ENCODE results near the gene SERPINB8. TPM values are rescaled to one million over a fixed set of nuclear protein-coding genes. Genes with fewer than 3 reads are reported as not detected.

Gene SERPINB8
- total and polyA plus RNA-seq, 2 of the 13 experiments (the other 11 are each of a cell fraction or from before 2014, with no cell fraction given) = 0.95 to 2.2 TPM

- TF ChIP-seq CTCF (CRISPR knock-in tag; IDR thresholded peaks at IDR 0.05) = peak; percentile 49
Observed at GRCh38 chr18:63974991-63975390, 5.1 kb downstream of the SERPINB8 start (continued).

- no peak for DNase-seq (ENCODE audit: low spot score)
- intact Hi-C loops (cut with micrococcal nuclease; ENCODE audit: unreplicated experiment) (loop anchor here (1.0 kb wide), 2 partner anchors 12 to 84 kb away; no protein-coding TSS in a partner anchor), in situ Hi-C loops (cut with HindIII; ENCODE audit: extremely low pct_ligation_motif_present, low pct_unique_long_range_greater_than_20kb) (loop anchor here (10.0 kb wide), 1 partner anchor 81 kb away; no protein-coding TSS in a partner anchor)
- Histone ChIP-seq H3K4me3 (replicated peaks in 1 of 3; ENCODE audit: insufficient read depth in 1 of 3, low read depth in 2 of 3, low read length in 3 of 3) (no peak overlapping the region), H3K27me3 (ENCODE audit: control insufficient read depth in 1 of 2, insufficient read depth in 2 of 2, low read length in 2 of 2) (no peaks in the 10 kb centered on the region), H3K4me2 (ENCODE audit: low read depth, low read length) (no peak overlapping the region), H3K79me2 (ENCODE audit: insufficient read depth, low read length) (no peaks in the 10 kb centered on the region), H3K27ac (ENCODE audit: extremely low read length, insufficient read depth, low read length) (no peak overlapping the region), H3K9me3 (ENCODE audit: low read length) (no peaks in the 10 kb centered on the region), H4K20me1 (ENCODE audit: insufficient read depth, low read length) (no peaks in the 10 kb centered on the region), H3K9ac (ENCODE audit: insufficient read depth, low read depth, low read length) (no peak overlapping the region), H2AFZ (ENCODE audit: low read length) (no peak overlapping the region), H3K4me1 (ENCODE audit: insufficient read depth, low read length) (peaks cover 4% of the 10 kb centered on the region; the same call in 1 of the 2 replicates), H3K36me3 (replicated peaks in 1 of 2; ENCODE audit: control insufficient read depth in 1 of 2, insufficient read depth in 2 of 2, low read length in 2 of 2) (no peaks in the 10 kb centered on the region)
- ATAC-seq = no peak
- ChIA-PET POLR2A (no interaction called here), CTCF (ENCODE audit: low intra/inter-chr PET ratio, low total read pairs) (interaction anchor here (0.8 kb wide), 1 partner anchor 11 kb away, joined by 3 read pairs; no protein-coding TSS in a partner anchor)
- BruUV-seq (replicated peaks) = no TSS peak
- 32% methylated on average over 3 of the region's 3 CpGs for WGBS (ENCODE audit: low lambda C conversion rate)
- no peak for FAIRE-seq
- no peak for TF ChIP-seq ZNF263 (CRISPR knock-in tag; IDR thresholded peaks at IDR 0.05)
- TF ChIP-seq ZNF556 (CRISPR knock-in tag; IDR thresholded peaks at IDR 0.05; ENCODE audit: borderline replicate concordance) = no peak
- no peak for TF ChIP-seq SMC3 (IDR thresholded peaks at IDR 0.05; ENCODE audit: low read length)
- no peak for TF ChIP-seq SOX5 (CRISPR knock-in tag; IDR thresholded peaks at IDR 0.05; ENCODE audit: borderline replicate concordance)
- TF ChIP-seq, protein P1, sequence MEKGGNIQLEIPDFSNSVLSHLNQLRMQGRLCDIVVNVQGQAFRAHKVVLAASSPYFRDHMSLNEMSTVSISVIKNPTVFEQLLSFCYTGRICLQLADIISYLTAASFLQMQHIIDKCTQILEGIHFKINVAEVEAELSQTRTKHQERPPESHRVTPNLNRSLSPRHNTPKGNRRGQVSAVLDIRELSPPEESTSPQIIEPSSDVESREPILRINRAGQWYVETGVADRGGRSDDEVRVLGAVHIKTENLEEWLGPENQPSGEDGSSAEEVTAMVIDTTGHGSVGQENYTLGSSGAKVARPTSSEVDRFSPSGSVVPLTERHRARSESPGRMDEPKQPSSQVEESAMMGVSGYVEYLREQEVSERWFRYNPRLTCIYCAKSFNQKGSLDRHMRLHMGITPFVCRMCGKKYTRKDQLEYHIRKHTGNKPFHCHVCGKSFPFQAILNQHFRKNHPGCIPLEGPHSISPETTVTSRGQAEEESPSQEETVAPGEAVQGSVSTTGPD (CRISPR knock-in tag; IDR thresholded peaks at IDR 0.05) = no peak
- TF ChIP-seq DMAP1 (CRISPR knock-in tag; IDR thresholded peaks at IDR 0.05) = no peak
- no peak for TF ChIP-seq RXRB (CRISPR knock-in tag; IDR thresholded peaks at IDR 0.05; ENCODE audit: borderline replicate concordance)
- TF ChIP-seq GPN1 (CRISPR knock-in tag; IDR thresholded peaks at IDR 0.05; ENCODE audit: borderline replicate concordance) = no peak
- TF ChIP-seq SOX13 (IDR thresholded peaks at IDR 0.05) = no peak
- TF ChIP-seq SOX13 (CRISPR knock-in tag; conservative IDR thresholded peaks at IDR 0.05 in 1 of 2, IDR thresholded peaks at IDR 0.05 in 1 of 2) = no peak
- no peak for TF ChIP-seq NRL (CRISPR knock-in tag; IDR thresholded peaks at IDR 0.05; ENCODE audit: borderline replicate concordance)
- no peak for TF ChIP-seq NCOA2 (CRISPR knock-in tag; IDR thresholded peaks at IDR 0.05)
- no peak for TF ChIP-seq GABPA (IDR thresholded peaks at IDR 0.05; ENCODE audit: low read depth, low read length)
- no peak for TF ChIP-seq GABPA (CRISPR knock-in tag; IDR thresholded peaks at IDR 0.05; ENCODE audit: low read depth)
- TF ChIP-seq STAT6 (CRISPR knock-in tag; IDR thresholded peaks at IDR 0.05; ENCODE audit: borderline replicate concordance) = no peak
- TF ChIP-seq NR2F2 (IDR thresholded peaks at IDR 0.05; ENCODE audit: borderline replicate concordance, low read depth) = no peak
- TF ChIP-seq, protein P2, sequence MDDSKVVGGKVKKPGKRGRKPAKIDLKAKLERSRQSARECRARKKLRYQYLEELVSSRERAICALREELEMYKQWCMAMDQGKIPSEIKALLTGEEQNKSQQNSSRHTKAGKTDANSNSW (CRISPR knock-in tag; IDR thresholded peaks at IDR 0.05; ENCODE audit: borderline replicate concordance) = no peak
- no peak for TF ChIP-seq NONO (IDR thresholded peaks at IDR 0.05)
- TF ChIP-seq NONO (CRISPR knock-in tag; conservative IDR thresholded peaks at IDR 0.05) = no peak
Observed at GRCh38 chr18:63975628-63976027, 5.7 kb downstream of the SERPINB8 start.
